SK-N-MC (cell line): ENCODE data around the gene LRIT3.

ENCODE experiments used
- EZH2 ChIP-seq: fragments of 200-600 bp; sonication (generic); IDR thresholded peaks from one replicate; pipeline ENCODE4 v1.6.1; 2017; ENCODE audit warnings: antibody characterized with exemption
- POLR2AphosphoS5 ChIP-seq: IDR thresholded peaks from 2 replicates; pipeline ENCODE4 v1.6.1; 2012; ENCODE audit warnings: mild to moderate bottlenecking, low read depth, low read length, borderline replicate concordance

GRCh38 chr4:109815151-109816081, 32.5 kb upstream of the LRIT3 start, which contains the start of gene GAR1:
- no peak for TF ChIP-seq EZH2
- peak; percentile 86 for TF ChIP-seq POLR2AphosphoS5
